ENCODE measurements around the gene HDAC4. TPM values are rescaled to one million over a fixed set of nuclear protein-coding genes. Genes with fewer than 3 reads are reported as not detected.

Gene HDAC4
- total and polyA plus RNA-seq, 2 donors (not counting 1 experiment from before 2014, with no cell fraction given), result 13.5 to 46.0 TPM

DNA sequence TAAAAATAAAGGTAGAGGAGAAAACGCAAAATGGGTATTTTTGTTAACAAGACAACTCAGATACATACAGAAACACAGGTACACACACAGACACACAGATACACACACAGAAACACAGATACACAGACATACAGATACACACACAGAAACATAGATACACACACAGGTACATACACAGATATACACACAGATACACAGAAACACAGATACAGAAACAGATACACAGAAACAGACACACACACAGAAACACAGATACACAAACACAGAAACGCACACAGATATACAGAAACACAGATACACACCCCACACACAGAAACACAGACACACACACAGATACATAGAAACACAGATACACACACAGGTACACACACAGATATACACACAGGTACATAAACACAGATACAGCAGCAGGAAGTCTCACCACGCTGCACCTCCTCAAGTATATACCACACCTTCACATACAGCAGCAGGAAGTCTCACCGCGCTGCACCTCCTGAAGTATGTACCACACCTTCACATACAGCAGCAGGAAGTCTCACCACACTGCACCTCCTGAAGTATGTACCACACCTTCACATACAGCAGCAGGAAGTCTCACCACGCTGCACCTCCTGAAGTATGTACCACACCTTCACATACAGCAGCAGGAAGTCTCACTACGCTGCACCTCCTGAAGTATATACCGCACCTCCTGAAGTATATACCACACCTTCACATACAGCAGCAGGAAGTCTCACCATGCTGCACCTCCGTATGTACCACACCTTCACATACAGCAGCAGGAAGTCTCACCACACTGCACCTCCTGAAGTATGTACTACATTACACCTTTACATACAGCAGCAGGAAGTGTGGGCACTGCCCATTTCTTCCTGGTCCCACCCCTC lies 250.5 kb downstream of the HDAC4 start:
- POLR2A ChIA-PET, result no interaction called here

DNA sequence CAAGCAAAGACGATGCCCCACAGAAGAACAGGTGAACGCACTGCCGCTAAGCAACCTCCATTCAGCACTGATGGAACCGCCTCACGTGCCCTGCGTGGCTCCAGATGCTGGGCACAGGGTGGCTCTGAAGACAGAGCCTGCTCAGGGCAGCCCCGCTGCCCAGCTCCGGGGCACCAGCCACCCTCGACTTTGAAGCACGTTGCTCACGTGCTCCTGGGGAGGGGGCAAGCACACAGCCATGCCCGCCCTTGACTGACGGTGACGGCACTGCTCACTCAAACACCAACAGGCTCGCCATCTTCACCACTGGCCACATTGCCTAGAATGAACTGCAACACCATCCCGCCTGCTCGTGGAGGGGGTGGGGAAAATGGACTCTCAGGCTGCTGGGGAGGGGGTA lies 251.3 kb downstream of the HDAC4 start:
- H3K9me3 ChIP-seq (ENCODE audit: control extremely low read depth in 1 of 3, control insufficient read depth in 2 of 3, insufficient read depth in 1 of 3, low read length in 2 of 3), result peaks cover 0 to 34% (median 18%) of the 10 kb centered on the region in 3 donors
- H3K9ac ChIP-seq (ENCODE audit: low read length), result no peak overlapping the region
- no peak overlapping the region for H3K27ac ChIP-seq (ENCODE audit: low read length in 2 of 2)
- H3K36me3 ChIP-seq (replicated peaks in 1 of 2; ENCODE audit: control extremely low read depth in 1 of 2, control insufficient read depth in 1 of 2, extremely low read depth in 1 of 2, insufficient read depth in 2 of 2, low read length in 1 of 2), result peaks cover 0 to 11% of the 10 kb centered on the region in 2 experiments
- ATAC-seq (ENCODE audit: low read depth), result no peak
- TF ChIP-seq EZH2 (IDR thresholded peaks at IDR 0.05; ENCODE audit: borderline replicate concordance, insufficient read depth, low read depth, low read length, poor library complexity, severe bottlenecking), result no peak
- TF ChIP-seq, protein P1, sequence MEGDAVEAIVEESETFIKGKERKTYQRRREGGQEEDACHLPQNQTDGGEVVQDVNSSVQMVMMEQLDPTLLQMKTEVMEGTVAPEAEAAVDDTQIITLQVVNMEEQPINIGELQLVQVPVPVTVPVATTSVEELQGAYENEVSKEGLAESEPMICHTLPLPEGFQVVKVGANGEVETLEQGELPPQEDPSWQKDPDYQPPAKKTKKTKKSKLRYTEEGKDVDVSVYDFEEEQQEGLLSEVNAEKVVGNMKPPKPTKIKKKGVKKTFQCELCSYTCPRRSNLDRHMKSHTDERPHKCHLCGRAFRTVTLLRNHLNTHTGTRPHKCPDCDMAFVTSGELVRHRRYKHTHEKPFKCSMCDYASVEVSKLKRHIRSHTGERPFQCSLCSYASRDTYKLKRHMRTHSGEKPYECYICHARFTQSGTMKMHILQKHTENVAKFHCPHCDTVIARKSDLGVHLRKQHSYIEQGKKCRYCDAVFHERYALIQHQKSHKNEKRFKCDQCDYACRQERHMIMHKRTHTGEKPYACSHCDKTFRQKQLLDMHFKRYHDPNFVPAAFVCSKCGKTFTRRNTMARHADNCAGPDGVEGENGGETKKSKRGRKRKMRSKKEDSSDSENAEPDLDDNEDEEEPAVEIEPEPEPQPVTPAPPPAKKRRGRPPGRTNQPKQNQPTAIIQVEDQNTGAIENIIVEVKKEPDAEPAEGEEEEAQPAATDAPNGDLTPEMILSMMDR (IDR thresholded peaks at IDR 0.05), result no peak
- Mint-ChIP-seq H3K27me3 (no peaks in the 10 kb centered on the region), H3K4me3 (no peak overlapping the region), H3K27ac (no peak overlapping the region), H3K9me3 (ENCODE audit: insufficient read depth) (peaks cover 4% of the 10 kb centered on the region), H3K4me1 (peaks cover 14% of the 10 kb centered on the region)
- no peak overlapping the region for H3K4me3 ChIP-seq (ENCODE audit: control extremely low read depth in 1 of 5, extremely low read depth in 1 of 5, insufficient read depth in 1 of 5, low read depth in 2 of 5, low read length in 4 of 5)
- H3K4me1 ChIP-seq (ENCODE audit: control insufficient read depth in 2 of 2, insufficient read depth in 2 of 2, low read length in 2 of 2), result peaks cover 6 to 13% of the 10 kb centered on the region in 2 donors
- DNase-seq, result no peak
- POLR2A ChIA-PET, result no interaction called here
- H4K20me1 ChIP-seq (ENCODE audit: control insufficient read depth, insufficient read depth, low read length, poor library complexity, severe bottlenecking), result no peaks in the 10 kb centered on the region
- H3K27me3 ChIP-seq (replicated peaks in 1 of 4; ENCODE audit: control extremely low read depth in 1 of 4, control insufficient read depth in 3 of 4, insufficient read depth in 4 of 4, low read length in 3 of 4), result no peaks in the 10 kb centered on the region
- intact Hi-C loops (cut with micrococcal nuclease), result no loop called here
- WGBS (ENCODE audit: insufficient coverage), result 100% methylated on average over 12 of the region's 17 CpGs
- H3K79me2 ChIP-seq (ENCODE audit: control insufficient read depth, insufficient read depth, low read length), result no peaks in the 10 kb centered on the region
- CTCF ChIA-PET, result no interaction called here
- no peak overlapping the region for H2AFZ ChIP-seq (ENCODE audit: insufficient read depth, low read depth, low read length, poor library complexity, severe bottlenecking)
- no peak overlapping the region for H3K4me2 ChIP-seq (replicated peaks; ENCODE audit: low read depth, low read length, poor library complexity, severe bottlenecking)

More for the DNA sequence above, 250.5 kb downstream of the HDAC4 start:
- no peaks in the 10 kb centered on the region for H3K79me2 ChIP-seq (ENCODE audit: control insufficient read depth, insufficient read depth, low read length)
- TF ChIP-seq EZH2 (IDR thresholded peaks at IDR 0.05; ENCODE audit: borderline replicate concordance, insufficient read depth, low read depth, low read length, poor library complexity, severe bottlenecking), result no peak
- TF ChIP-seq, protein P1 (IDR thresholded peaks at IDR 0.05), result no peak
- H3K4me2 ChIP-seq (replicated peaks; ENCODE audit: low read depth, low read length, poor library complexity, severe bottlenecking), result no peak overlapping the region
- H3K36me3 ChIP-seq (replicated peaks in 1 of 2; ENCODE audit: control extremely low read depth in 1 of 2, control insufficient read depth in 1 of 2, extremely low read depth in 1 of 2, insufficient read depth in 2 of 2, low read length in 1 of 2), result peaks cover 0 to 12% of the 10 kb centered on the region in 2 experiments
- Mint-ChIP-seq H3K27ac (peak overlapping the region; percentile 51), H3K9me3 (ENCODE audit: insufficient read depth) (peaks cover 4% of the 10 kb centered on the region), H3K4me3 (no peak overlapping the region), H3K4me1 (peaks cover 14% of the 10 kb centered on the region), H3K27me3 (no peaks in the 10 kb centered on the region)
- H3K27me3 ChIP-seq (replicated peaks in 1 of 4; ENCODE audit: control extremely low read depth in 1 of 4, control insufficient read depth in 3 of 4, insufficient read depth in 4 of 4, low read length in 3 of 4), result no peaks in the 10 kb centered on the region
- intact Hi-C loops (cut with micrococcal nuclease), result no loop called here
- peaks cover 0 to 34% (median 18%) of the 10 kb centered on the region in 3 donors for H3K9me3 ChIP-seq (ENCODE audit: control extremely low read depth in 1 of 3, control insufficient read depth in 2 of 3, insufficient read depth in 1 of 3, low read length in 2 of 3)
- H3K4me3 ChIP-seq (ENCODE audit: control extremely low read depth in 1 of 5, extremely low read depth in 1 of 5, insufficient read depth in 1 of 5, low read depth in 2 of 5, low read length in 4 of 5), result no peak overlapping the region
- no peak overlapping the region for H3K9ac ChIP-seq (ENCODE audit: low read length)
- no peak overlapping the region for H2AFZ ChIP-seq (ENCODE audit: insufficient read depth, low read depth, low read length, poor library complexity, severe bottlenecking)
- H4K20me1 ChIP-seq (ENCODE audit: control insufficient read depth, insufficient read depth, low read length, poor library complexity, severe bottlenecking), result no peaks in the 10 kb centered on the region
- H3K4me1 ChIP-seq (ENCODE audit: control insufficient read depth in 2 of 2, insufficient read depth in 2 of 2, low read length in 2 of 2), result peaks cover 6 to 13% of the 10 kb centered on the region in 2 donors
- DNase-seq, result peak; percentile 14
- ATAC-seq (ENCODE audit: low read depth), result no peak
- H3K27ac ChIP-seq (ENCODE audit: low read length in 2 of 2), result peak overlapping the region; percentile 51 to 86
- 83% methylated on average over 5 of the region's 9 CpGs for WGBS (ENCODE audit: insufficient coverage)
- CTCF ChIA-PET, result no interaction called here
